ENCODE data around the gene NXPH4. TPM values are rescaled to one million over a fixed set of nuclear protein-coding genes. Genes with fewer than 3 reads are reported as not detected.

NXPH4 gene
- 0.85 and 0.86 TPM in 2 replicates for polyA plus RNA-seq (2013)

- Histone ChIP-seq H2BK120ac (ENCODE audit: insufficient read depth, low read length, poor library complexity) (no peak within 1 kb of the TSS), H3K79me2 (ENCODE audit: control insufficient read depth, insufficient read depth, low read length, poor library complexity) (no peaks in the 10 kb centered on the region), H3K27me3 (ENCODE audit: insufficient read depth, low read length) (peaks cover 58% of the 10 kb centered on the region), H3K4me1 (ENCODE audit: control insufficient read depth in 1 of 2, insufficient read depth in 2 of 2, low read length in 2 of 2) (peaks cover 17 to 35% of the 10 kb centered on the region in 2 experiments), H2AK5ac (ENCODE audit: low read length) (no peak within 1 kb of the TSS), H3K27ac (ENCODE audit: low read depth, low read length) (no peak within 1 kb of the TSS), H3K18ac (ENCODE audit: low read length) (no peak within 1 kb of the TSS), H3K9me3 (ENCODE audit: insufficient read depth, low read depth, low read length) (peaks cover 12% of the 10 kb centered on the region), H2BK12ac (ENCODE audit: low read length) (no peak within 1 kb of the TSS), H3K9ac (ENCODE audit: low read length) (no peak within 1 kb of the TSS), H4K91ac (ENCODE audit: low read depth, low read length) (no peak within 1 kb of the TSS), H4K12ac (ENCODE audit: low read depth, low read length) (no peak within 1 kb of the TSS), H2BK5ac (ENCODE audit: low read depth, low read length, poor library complexity) (no peak within 1 kb of the TSS), H4K8ac (ENCODE audit: low read depth, low read length) (no peak within 1 kb of the TSS), H3K14ac (ENCODE audit: low read length) (no peak within 1 kb of the TSS), H3K79me1 (ENCODE audit: low read length) (no peaks in the 10 kb centered on the region), H3K36me3 (ENCODE audit: control insufficient read depth in 1 of 2, insufficient read depth in 2 of 2, low read length in 2 of 2) (peaks cover 14 to 18% of the 10 kb centered on the region in 2 experiments), H3K4me2 (ENCODE audit: low read length) (peak within 1 kb of the TSS; percentile 78), H2AFZ (ENCODE audit: insufficient read depth, low read length, poor library complexity) (peak within 1 kb of the TSS; percentile 8), H3K4ac (ENCODE audit: low read depth, low read length) (no peak within 1 kb of the TSS), H3K23ac (ENCODE audit: low read length) (peak within 1 kb of the TSS; percentile 47), H3K4me3 (ENCODE audit: low read depth, low read length) (peak within 1 kb of the TSS; percentile 53)
- WGBS (ENCODE audit: extremely low coverage, insufficient coverage, insufficient read length), result no CpG with 5 or more reads among the region's 102 CpGs
- DNase-seq, result peak in 1 of 2 donors; percentile 27
These were observed at the start of gene NXPH4 for GRCh38 chr12:57216014-57216911. Gene NXPH4, plus strand, starts transcription at chr12:57216794. Its CDS starts 176 bp downstream, at chr12:57216970.

GRCh38 chr12:57166971-57167371, 49.6 kb upstream of the NXPH4 start:
- no peak overlapping the region for H3K9ac ChIP-seq (ENCODE audit: low read length)
- H3K14ac ChIP-seq (ENCODE audit: low read length), result no peak overlapping the region
- H4K91ac ChIP-seq (ENCODE audit: low read depth, low read length), result no peak overlapping the region
- no peak overlapping the region for H3K18ac ChIP-seq (ENCODE audit: low read length)
- H3K27me3 ChIP-seq (ENCODE audit: insufficient read depth, low read length), result no peaks in the 10 kb centered on the region
- H2BK12ac ChIP-seq (ENCODE audit: low read length), result no peak overlapping the region
- H4K12ac ChIP-seq (ENCODE audit: low read depth, low read length), result no peak overlapping the region
- H3K27ac ChIP-seq (ENCODE audit: low read depth, low read length), result no peak overlapping the region
- H2AFZ ChIP-seq (ENCODE audit: insufficient read depth, low read length, poor library complexity), result no peak overlapping the region
- no peak overlapping the region for H3K23ac ChIP-seq (ENCODE audit: low read length)
- no peak overlapping the region for H3K4ac ChIP-seq (ENCODE audit: low read depth, low read length)
- H4K8ac ChIP-seq (ENCODE audit: low read depth, low read length), result no peak overlapping the region
- H2BK120ac ChIP-seq (ENCODE audit: insufficient read depth, low read length, poor library complexity), result no peak overlapping the region
- no peak overlapping the region for H2AK5ac ChIP-seq (ENCODE audit: low read length)
- H3K9me3 ChIP-seq (ENCODE audit: insufficient read depth, low read depth, low read length), result peaks cover 2% of the 10 kb centered on the region
- H2BK5ac ChIP-seq (ENCODE audit: low read depth, low read length, poor library complexity), result no peak overlapping the region
- H3K4me1 ChIP-seq (ENCODE audit: control insufficient read depth in 1 of 2, insufficient read depth in 2 of 2, low read length in 2 of 2), result peaks cover 0 to 3% of the 10 kb centered on the region in 2 experiments
- DNase-seq, result peak; percentile 38 to 51
- H3K79me2 ChIP-seq (ENCODE audit: control insufficient read depth, insufficient read depth, low read length, poor library complexity), result no peaks in the 10 kb centered on the region
- peaks cover 69 to 81% of the 10 kb centered on the region in 2 experiments for H3K36me3 ChIP-seq (ENCODE audit: control insufficient read depth in 1 of 2, insufficient read depth in 2 of 2, low read length in 2 of 2)
- WGBS (ENCODE audit: extremely low coverage, insufficient coverage, insufficient read length), result no CpG with 5 or more reads among the region's 10 CpGs
- no peak overlapping the region for H3K4me2 ChIP-seq (ENCODE audit: low read length)
- H3K4me3 ChIP-seq (ENCODE audit: low read depth, low read length), result no peak overlapping the region
- no peaks in the 10 kb centered on the region for H3K79me1 ChIP-seq (ENCODE audit: low read length)

DNA sequence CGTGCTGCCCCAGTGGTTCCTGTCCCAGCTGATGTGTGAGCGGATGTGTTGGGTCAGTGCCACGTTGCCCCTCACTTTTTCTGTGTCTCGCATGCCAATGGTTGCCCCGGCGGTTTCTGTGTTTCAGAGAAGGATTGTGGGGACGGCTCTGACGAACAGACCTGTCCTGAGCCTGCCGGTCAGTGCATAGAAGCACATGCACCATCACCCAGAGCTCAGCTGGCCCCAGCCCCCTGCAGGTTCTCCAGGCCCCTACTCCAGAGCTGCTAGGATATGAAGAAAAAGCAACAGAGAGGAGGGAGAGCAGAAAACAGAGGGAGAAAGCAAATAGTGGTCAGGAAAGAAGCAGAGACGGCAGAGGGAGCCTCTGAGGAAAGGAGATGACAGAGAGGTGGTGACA, 48.5 kb upstream of the NXPH4 start:
- Histone ChIP-seq H2BK120ac (ENCODE audit: insufficient read depth, low read length, poor library complexity) (no peak overlapping the region), H3K27me3 (ENCODE audit: insufficient read depth, low read length) (no peaks in the 10 kb centered on the region), H3K9ac (ENCODE audit: low read length) (no peak overlapping the region), H2BK5ac (ENCODE audit: low read depth, low read length, poor library complexity) (no peak overlapping the region), H3K4me1 (ENCODE audit: control insufficient read depth in 1 of 2, insufficient read depth in 2 of 2, low read length in 2 of 2) (peaks cover 0 to 3% of the 10 kb centered on the region in 2 experiments), H2AK5ac (ENCODE audit: low read length) (no peak overlapping the region), H3K23ac (ENCODE audit: low read length) (no peak overlapping the region), H4K91ac (ENCODE audit: low read depth, low read length) (no peak overlapping the region), H2BK12ac (ENCODE audit: low read length) (no peak overlapping the region), H3K4me3 (ENCODE audit: low read depth, low read length) (no peak overlapping the region), H3K4ac (ENCODE audit: low read depth, low read length) (no peak overlapping the region), H3K27ac (ENCODE audit: low read depth, low read length) (no peak overlapping the region), H3K36me3 (ENCODE audit: control insufficient read depth in 1 of 2, insufficient read depth in 2 of 2, low read length in 2 of 2) (peaks cover 65 to 75% of the 10 kb centered on the region in 2 experiments), H3K9me3 (ENCODE audit: insufficient read depth, low read depth, low read length) (no peaks in the 10 kb centered on the region), H4K12ac (ENCODE audit: low read depth, low read length) (no peak overlapping the region), H3K18ac (ENCODE audit: low read length) (no peak overlapping the region), H3K14ac (ENCODE audit: low read length) (no peak overlapping the region), H4K8ac (ENCODE audit: low read depth, low read length) (no peak overlapping the region), H2AFZ (ENCODE audit: insufficient read depth, low read length, poor library complexity) (no peak overlapping the region), H3K79me2 (ENCODE audit: control insufficient read depth, insufficient read depth, low read length, poor library complexity) (no peaks in the 10 kb centered on the region), H3K4me2 (ENCODE audit: low read length) (no peak overlapping the region), H3K79me1 (ENCODE audit: low read length) (no peaks in the 10 kb centered on the region)
- WGBS (ENCODE audit: extremely low coverage, insufficient coverage, insufficient read length), result no CpG with 5 or more reads among the region's 10 CpGs
- no peak for DNase-seq

- no peaks in the 10 kb centered on the region for H3K27me3 ChIP-seq (ENCODE audit: insufficient read depth, low read length)
- no peak overlapping the region for H3K4me3 ChIP-seq (ENCODE audit: low read depth, low read length)
- peaks cover 0 to 3% of the 10 kb centered on the region in 2 experiments for H3K4me1 ChIP-seq (ENCODE audit: control insufficient read depth in 1 of 2, insufficient read depth in 2 of 2, low read length in 2 of 2)
- no peak overlapping the region for H2BK120ac ChIP-seq (ENCODE audit: insufficient read depth, low read length, poor library complexity)
- H2BK12ac ChIP-seq (ENCODE audit: low read length), result no peak overlapping the region
- no peak overlapping the region for H3K14ac ChIP-seq (ENCODE audit: low read length)
- no peak overlapping the region for H2AK5ac ChIP-seq (ENCODE audit: low read length)
- H3K9me3 ChIP-seq (ENCODE audit: insufficient read depth, low read depth, low read length), result no peaks in the 10 kb centered on the region
- no peak overlapping the region for H3K18ac ChIP-seq (ENCODE audit: low read length)
- H3K23ac ChIP-seq (ENCODE audit: low read length), result no peak overlapping the region
- peaks cover 77 to 84% of the 10 kb centered on the region in 2 experiments for H3K36me3 ChIP-seq (ENCODE audit: control insufficient read depth in 1 of 2, insufficient read depth in 2 of 2, low read length in 2 of 2)
- H2BK5ac ChIP-seq (ENCODE audit: low read depth, low read length, poor library complexity), result no peak overlapping the region
- no peak overlapping the region for H3K27ac ChIP-seq (ENCODE audit: low read depth, low read length)
- H4K12ac ChIP-seq (ENCODE audit: low read depth, low read length), result no peak overlapping the region
- WGBS (ENCODE audit: extremely low coverage, insufficient coverage, insufficient read length), result no CpG with 5 or more reads among the region's 23 CpGs
- no peak overlapping the region for H3K4me2 ChIP-seq (ENCODE audit: low read length)
- no peak overlapping the region for H3K9ac ChIP-seq (ENCODE audit: low read length)
- no peaks in the 10 kb centered on the region for H3K79me1 ChIP-seq (ENCODE audit: low read length)
- H4K91ac ChIP-seq (ENCODE audit: low read depth, low read length), result no peak overlapping the region
- H3K79me2 ChIP-seq (ENCODE audit: control insufficient read depth, insufficient read depth, low read length, poor library complexity), result no peaks in the 10 kb centered on the region
- no peak overlapping the region for H4K8ac ChIP-seq (ENCODE audit: low read depth, low read length)
- H3K4ac ChIP-seq (ENCODE audit: low read depth, low read length), result no peak overlapping the region
- no peak for DNase-seq
- no peak overlapping the region for H2AFZ ChIP-seq (ENCODE audit: insufficient read depth, low read length, poor library complexity)
These were observed 47.4 kb upstream of the NXPH4 start for GRCh38 chr12:57169046-57169795.
